Activated CD4-positive, CD25-positive, alpha-beta regulatory T cell treated with anti-CD3 and anti-CD28 coated beads, Interleukin-2, amount 50 U/mL, for 24 hours (primary cell): Measurements from ENCODE around the gene KANSL3.
A peak's percentile ranks its signal among the peaks of the same experiment; 100 is the strongest.
"Not testable (repeated sequence)": the region's sequence is repeated elsewhere in the genome, so short reads cannot be mapped to it uniquely, and the experiment has no call there.

ENCODE experiments used
- ATAC-seq, 2 donors: fragments of 150-1000 bp; cut with Tn5 transposase; one replicate each; pipeline ENCODE4 v1.10.0; 2021; ENCODE audit warnings: mild to moderate bottlenecking in 1 of 2, moderate library complexity in 1 of 2

KANSL3 gene

DNA sequence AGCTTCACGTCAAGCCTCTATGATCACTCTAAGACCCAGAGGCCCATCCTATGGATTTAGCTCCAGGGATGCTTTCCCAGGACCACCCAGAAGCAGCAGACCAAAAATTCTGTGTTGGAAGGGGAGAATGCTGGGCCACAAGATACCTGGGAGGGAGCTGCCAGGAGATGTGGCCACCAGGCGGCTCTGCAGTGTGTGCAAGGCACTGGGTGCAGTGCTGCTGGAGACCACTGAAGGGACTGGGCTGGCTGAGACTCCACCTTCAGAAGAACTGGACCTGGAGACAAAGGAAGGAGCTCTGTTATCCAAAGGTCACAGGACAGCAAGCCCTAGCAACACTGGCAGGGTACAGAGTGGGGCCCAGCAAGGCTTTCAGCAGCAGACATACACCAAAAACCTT is 34.0 kb downstream of the KANSL3 start:
- no peak for ATAC-seq

DNA sequence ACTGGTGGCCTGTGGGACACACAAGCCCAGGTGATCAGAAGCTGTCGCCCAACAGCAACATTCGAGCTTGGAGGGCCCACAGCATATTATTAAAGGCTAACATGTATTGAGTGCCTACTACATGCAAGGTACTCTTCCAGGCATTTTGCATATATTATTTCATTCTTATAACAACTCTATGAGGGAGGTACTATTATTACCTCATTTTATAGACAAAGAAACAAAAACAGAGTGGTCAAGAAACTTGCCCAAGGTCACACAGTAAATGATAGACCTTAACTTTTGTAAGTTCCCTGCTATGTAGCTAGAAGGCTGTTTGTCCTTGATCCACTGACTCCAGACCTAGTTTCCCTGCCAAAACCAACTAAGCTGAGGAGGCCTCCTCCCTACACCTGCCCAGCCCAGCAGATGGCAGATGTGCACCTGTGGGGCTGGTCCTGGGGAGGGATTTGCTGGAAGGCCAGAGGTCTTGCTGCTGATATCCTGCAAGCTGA is 35.7 kb downstream of the KANSL3 start:
- no peak for ATAC-seq

DNA sequence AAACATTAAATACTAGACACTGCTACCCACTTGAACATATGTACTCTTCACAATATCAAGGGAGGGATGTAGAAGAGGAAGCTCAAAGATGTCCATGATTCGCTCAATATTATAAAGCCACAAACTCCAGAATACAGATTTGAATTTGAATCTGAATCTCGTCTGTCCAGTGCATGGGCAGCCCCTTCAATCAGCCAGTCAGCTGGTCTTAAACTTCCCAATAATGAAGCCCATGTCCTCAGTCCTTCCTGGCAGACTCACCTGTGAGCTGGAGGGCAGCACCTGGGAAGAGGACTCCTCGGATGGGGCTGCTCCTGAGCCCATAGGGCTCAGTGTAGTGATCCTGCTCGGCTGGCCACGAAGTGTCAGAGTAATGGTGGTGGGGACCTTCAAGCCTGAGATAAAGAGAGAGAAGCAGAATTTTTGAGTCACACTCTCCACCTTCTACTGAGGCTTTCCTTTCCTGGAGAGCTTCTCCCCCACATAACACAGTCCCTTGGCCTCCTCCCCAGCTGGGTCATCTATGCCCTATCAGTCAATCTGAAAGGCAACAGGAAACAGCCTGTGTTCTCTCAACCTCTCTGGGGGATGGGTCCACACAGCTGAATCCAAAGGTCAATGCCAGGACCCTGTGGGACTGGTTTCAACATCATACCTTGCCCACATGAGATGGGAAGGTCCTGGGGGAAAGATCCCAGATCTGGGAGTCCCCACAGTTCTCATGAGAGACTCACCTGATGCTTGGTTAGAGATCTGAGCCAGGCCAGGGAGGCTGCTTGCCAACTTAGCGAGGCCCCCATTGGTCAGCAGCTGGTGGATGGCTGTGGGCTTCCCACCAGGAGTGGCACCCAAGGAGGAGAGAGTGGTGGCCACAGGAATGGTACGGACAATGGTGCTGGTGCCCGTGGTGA is 36.5 kb downstream of the KANSL3 start:
- peak; percentile 58 to 73 for ATAC-seq

DNA sequence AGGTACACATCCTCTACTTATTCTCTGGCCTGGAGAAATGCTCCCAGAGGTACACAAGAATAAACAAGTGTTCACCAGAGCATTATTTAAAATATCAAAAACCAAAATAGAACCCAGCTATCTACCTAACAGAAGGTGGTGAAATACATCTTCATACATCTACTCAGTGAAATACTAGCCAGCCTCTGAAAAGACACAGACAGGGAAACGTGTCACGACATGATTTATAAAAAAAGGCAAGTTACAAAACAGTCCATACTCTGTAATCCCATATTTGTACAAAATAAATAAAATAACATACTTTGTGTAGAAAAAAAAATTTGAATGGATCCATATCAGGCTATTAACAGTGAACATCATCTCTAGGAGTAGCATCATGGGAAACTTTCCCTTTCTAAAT is 38.2 kb downstream of the KANSL3 start:
- no peak for ATAC-seq

DNA sequence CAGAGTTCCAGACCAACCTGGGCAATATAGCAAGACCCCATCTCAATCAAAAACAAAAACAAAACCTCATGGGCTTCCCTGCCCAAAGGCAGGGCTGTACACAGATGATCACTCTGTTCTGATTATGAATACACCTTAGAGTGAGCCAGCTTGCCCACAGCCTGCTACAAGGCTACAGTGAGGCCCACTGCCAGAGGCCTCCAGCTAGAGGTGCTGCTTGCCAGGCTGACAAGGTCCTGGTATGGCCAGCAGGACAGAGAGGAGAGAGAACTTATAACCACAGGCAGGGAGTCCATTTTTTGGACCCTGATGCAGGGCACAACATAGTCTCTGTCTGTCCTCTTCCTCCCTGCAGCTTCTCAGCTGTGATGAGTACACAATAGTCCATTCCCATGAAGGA is 41.5 kb downstream of the KANSL3 start:
- no peak for ATAC-seq

DNA sequence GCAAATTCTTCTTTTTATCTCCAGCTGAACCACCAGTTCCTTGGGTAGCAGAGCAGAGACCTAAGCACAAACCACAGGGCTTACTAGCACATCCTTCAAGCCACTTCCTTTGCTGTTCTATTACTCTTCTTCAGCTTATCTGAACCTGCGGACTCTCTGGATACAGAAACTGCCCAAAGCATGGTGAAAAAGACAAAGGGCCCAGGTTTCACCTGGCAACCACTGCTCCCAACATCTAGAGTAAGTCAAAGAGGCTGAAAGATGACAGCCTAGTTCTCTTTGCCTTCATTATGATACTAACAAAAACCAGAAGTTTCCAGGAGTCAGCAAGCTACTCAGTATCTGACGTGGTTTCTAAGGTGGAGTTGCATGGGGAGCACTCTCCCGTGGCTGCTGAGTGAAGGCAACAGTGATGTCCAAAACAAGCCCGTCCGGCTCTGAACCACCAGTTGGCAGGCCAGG is 43.4 kb downstream of the KANSL3 start:
- peak; percentile 60 to 76 for ATAC-seq

DNA sequence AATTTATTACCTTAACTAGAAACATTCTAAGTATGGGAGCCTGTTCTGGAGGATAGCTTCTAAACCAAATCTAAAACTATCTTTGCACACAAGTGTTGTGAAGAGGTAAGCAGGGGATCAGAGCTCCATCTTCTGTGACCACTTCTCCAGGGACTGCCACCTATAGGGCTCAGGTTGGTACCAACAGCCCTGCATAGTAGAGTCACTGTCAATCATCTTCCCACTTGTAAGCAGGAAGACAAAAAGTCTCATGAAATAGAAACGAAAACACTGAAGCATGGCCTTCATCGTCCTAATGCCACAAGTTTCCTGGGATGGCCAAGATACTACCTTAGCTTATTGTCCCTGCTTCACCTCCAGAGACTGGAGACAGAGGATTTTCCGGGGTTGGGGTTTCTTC is 43.8 kb downstream of the KANSL3 start:
- peak; percentile 13 to 21 for ATAC-seq

DNA sequence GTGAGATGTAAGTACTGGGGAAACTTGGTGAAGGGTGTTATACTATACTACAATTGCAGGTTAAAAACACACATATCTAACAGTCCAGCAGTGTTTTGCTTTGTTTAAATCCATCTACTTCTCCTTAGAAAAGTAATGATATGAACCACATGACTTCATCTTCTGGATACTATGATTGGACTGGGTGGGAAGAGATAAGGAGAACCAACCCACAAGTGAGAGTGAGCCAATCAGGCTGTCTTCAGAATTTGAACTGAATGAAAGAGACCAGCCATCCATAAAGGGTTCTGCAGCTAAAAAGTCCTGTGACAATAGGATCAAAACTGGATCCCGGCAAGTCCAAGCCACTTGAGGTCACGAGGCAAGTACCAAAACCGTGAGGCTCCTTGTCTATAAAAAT is 46.6 kb downstream of the KANSL3 start:
- ATAC-seq = no peak

DNA sequence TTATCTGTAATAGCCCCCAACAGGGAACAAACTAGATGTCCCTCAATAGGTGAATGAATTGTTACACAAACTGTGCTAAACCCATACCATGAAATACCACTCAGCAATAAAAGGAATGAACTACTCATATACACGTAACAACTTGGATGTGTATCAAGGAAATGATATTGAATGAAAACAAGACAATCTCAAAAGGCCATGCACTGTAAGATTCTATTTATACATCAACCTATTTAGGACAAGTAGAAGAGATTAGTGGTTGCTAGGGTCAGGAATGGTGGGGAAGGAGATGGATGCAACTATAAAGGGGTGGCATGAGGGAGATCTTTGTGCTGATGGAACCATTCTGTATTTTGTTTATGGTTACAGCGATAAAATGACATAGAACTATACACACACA is 47.1 kb downstream of the KANSL3 start:
- no peak for ATAC-seq

DNA sequence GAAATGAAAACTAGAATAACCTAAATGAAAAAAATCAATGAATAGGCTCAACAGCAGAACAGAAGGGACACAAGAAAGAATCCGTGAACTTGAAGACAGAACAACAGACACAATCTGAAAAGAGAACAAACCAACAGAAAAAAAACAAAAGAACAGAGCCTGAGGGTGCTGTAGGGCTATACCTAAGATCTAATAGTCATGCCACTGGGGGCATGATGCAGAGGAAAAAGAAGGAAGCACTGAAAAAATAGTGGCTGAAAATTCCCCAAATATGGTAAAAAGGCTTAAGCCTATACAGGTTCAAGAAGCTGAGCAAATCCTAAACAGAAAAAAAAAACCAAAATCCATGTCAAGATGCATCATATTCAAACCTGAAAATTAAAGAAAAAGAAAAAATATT is 50.3 kb downstream of the KANSL3 start:
- no peak for ATAC-seq

DNA sequence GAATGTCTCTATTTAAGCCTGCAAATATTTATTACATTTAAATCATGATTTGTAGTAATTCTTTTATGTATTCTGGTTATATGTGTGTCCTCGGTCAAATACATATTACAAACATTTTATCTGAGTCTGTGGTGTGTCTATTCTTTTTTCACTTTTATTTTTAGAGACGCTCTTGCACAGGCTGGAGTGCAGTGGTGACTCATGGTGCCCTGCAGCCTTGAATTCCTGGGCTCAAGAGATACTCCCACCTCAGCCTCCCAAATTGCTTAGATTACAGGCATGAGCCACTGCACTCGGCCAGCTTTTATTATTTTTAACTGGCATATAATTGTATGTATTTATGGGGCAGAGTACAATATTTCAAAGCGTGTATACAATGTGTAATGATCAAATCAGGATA is 54.1 kb downstream of the KANSL3 start:
- no peak for ATAC-seq

DNA sequence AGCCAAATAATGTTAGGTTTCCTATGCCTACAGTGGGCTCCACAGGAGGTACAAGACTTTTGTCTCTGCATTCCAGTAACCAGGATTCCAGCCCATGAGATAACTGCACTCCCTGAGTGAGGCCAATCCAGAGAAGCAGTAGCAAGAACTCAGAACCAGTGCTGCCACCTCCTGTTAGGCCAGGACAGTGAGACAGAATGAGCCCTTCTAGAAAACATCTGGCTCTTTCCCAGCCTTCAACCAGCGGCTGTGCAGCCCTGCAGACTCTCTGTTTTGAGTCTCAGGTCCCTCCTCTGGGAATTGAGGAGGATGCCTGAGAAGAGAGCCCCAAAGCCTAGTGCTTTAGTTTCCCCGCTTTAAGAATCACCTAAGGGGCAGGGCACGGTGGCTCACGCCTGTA is 57.3 kb downstream of the KANSL3 start:
- no peak for ATAC-seq

DNA sequence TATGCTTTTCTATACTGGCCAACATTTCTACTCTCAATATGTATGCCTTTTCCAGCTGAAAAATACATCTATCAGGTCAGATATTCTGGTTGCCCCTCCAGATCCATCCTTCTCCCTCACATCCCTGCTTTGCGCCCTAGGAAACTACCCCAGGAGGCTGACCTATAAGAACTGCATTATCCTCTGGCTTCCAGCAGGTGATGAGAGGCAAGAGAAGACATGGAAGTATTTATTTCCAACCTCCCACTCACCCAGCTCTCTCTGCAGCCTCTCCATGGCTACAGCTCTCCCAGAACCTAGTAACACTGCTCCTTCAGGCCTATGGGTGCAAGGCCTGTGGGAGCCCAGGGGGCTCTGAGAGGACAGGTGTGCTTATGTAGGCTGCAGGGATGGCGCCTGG is 58.7 kb downstream of the KANSL3 start:
- ATAC-seq = no peak

DNA sequence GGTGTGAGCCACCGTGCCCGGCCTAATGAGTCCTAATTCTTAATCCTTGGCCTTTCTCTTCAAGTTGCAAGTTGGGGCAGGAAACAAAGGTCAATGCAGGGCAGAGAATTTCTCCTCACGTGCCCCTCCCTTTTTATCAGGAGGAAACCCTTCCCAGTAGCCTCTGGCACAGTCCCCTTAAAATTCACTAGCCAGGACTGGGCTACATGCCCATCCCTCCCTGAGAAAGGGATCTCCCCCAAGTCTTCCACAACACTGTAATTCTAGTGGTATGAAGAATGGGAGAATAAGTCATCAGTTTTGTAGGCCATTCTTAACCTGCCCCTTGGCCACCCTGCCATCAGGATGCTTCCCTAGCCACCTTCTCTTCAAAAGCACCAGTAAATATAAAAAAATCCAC is 59.4 kb downstream of the KANSL3 start:
- ATAC-seq = no peak

DNA sequence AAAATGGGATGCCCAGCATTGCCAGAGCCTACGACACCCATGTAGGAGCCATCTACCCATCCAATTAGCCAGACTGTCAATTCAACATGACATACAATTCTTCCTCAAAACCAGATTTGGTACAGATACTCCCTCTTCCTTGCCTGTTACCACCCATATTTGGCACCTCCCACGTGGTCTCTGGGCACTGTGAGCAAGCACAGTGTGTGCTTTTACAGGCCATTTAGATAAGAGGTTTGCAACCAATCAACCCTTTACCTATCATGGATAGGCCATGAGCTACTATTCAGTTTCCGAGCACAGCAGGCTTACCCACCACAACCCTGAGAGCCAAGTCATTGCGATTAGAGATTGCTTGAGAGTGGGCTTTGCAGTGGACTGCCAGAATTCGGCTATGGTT is 60.6 kb downstream of the KANSL3 start:
- no peak for ATAC-seq

DNA sequence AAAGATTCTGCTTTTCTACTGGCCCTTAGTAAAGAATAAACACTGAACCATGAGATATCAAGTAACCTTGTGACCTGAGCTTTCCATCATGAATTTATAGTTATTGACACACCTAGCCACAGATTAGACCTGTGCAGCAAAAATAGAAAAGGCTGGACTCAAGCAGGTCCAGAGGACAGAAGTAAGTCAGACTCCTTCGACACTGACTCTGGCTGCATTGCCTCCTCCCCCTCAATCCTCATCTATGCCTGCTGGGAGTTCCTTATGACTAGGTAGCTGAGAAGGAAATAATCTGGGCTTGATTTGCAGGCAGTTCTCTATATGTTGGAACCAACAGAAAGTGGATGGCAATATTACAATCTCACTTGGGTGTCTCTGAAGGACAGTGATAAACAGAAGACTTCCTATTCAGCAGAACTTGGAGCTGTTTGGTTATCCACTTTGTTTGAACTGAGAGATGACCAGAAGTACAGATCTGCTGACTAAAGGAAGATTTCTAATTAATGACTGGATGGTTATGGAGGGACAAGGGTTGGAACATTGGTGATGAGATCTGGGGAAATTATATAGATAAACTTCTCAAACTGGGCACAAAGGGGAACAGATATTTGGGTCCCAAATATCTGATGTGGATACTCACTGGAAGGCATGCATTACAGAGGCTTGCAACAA is 62.2 kb downstream of the KANSL3 start:
- no peak for ATAC-seq

DNA sequence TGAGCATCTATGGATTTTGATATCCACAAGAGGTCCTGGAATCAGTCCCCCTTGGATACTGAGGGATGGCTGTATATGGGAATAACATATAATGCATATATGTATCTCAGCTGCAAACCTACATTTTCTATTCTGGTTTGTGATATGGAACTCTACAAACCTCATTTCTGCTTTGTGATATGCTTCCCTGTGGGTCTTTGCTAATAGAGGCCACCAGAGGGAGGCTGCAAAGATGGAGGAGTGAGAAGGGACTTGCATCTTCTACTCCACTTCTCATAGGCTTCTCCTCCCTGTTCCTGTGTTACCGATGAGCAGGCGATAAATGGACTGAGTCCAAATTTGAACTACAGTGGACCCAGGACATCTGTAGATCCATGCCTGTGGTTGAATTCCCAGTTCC is 63.7 kb downstream of the KANSL3 start:
- no peak for ATAC-seq

DNA sequence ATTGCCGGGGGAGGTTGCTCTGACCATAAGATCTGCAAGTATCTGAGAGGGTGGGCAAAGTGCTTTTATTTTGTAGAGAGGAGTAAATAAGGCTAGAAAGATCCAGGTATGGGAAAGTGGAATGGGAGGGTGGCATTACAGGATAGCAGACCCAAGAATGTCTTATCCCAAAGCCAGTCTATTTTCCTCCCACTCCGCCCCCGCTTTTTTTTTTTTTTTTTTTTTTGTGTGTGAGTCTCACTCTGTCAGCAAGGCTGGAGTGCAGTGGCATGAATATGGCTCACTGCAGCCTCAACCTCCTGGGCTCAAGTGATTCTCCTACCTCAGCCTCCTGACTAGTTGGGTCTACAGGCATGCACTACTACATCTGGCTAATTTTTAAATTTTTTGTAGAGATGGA is 70.0 kb downstream of the KANSL3 start:
- no peak for ATAC-seq

DNA sequence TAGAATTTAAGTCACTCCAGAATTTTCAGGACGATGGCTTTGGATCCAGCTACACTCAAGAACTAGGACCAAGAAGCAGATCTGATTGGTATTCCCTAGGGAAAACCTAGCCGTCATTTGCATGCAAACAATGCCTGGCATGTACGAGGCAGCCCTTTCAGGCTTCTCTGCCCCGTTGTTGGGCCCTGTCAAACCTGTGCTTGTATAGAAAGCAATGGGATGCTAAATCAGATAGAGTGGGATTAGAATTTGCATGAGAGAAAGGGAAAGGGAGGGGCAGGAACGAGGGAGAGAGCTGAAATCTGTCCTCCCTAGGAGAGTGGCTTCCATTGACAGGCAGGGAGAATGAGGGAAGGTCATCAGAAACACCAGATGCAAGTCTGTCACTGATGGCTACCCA is 73.0 kb downstream of the KANSL3 start:
- no peak for ATAC-seq

DNA sequence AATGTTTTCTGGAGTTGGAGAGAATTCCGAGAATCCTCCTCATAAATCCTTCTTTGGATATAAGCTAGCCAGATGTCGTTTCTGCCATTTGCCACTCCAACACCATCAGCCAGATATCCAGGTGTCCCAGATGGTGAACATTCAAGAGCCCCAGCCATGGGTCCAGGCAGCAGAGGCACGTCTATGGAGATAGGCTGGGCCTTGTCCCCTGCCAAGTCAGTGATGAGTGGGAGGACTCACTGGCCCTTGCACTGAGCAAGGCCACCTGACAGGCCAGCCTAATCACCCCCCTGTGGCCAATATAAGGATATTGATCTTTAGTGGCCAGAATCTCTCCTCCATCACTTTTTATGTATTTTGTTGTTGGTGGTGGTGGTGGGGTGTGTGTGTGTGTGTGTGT is 73.5 kb downstream of the KANSL3 start:
- ATAC-seq = no peak

DNA sequence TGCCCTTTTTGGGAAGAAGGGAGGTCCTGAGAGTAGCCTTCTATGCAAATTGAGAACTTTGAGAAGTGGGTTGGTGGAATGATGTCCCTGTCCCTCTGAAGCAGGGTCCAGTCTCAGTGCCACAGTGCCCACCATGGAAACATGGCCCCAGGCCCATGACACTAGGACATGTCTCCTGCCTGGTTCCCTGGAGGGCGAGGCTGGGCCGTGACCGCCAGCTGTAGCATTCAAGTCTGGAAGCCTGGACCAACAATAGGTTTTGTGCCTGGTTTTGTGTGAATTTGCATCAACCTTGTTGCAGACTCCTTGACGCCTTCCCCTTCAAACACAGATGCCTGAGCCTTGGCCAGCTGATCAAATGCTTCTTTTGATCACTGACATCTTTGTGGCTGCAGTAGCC is 74.1 kb downstream of the KANSL3 start:
- ATAC-seq = no peak

DNA sequence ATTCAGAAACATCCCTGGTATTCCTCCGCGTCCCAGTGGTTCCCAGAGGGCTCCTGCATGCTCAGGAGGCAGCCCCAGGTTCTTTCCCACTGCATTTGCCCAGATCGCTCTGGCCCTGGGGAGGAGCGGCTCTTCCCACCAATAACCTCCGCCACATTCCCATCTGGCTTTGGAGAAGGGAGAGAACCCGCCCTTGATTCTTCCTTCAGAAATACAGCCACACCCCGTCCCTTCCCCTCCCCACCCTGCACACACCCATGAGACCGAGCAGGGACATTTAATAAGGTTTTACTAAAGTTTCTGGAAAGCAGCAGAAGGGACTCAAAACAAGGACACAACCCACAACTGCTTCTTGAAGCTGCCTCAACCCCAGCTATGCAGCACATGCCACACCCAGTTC is 79.6 kb downstream of the KANSL3 start:
- ATAC-seq = no peak

DNA sequence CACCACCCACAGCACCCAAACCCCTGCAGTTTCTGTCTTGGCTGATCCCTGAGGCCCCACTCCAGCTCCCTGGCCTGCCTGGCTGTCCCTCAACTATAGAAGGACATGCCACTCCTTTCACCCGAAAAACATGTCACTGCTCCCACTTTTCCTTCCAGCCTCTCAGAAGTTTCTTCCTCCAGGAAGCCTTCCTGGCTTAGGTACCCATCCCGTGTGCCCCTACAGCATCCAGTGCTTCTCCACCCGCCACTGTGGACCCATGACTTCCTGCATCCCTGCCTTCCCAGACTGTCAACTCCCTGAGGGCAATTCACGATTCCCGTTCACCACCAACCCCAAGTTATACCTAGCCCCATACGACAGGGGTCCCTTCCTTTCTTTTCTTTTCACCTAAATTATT is 80.1 kb downstream of the KANSL3 start:
- no peak for ATAC-seq

DNA sequence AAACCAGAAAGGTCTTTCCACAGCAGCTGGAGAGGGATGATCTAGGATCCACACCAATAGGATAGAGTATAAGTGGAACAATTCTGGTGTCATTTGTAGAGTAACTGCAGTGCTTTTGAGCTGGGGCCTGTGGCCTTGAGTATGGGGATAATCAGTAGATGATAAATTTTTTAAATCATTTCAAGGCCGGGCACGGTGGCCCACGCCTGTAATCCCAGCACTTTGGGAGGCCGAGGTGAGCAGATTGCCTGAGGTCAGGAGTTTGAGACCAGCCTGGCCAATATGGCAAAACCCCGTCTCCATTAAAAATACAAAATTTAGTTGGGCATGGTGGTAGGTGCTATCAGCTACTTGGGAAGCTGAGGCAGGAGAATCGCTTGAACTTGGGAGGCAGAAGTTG is 80.7 kb downstream of the KANSL3 start:
- not testable (repeated sequence) for ATAC-seq
